DOHH2 (cell line): Measurements from ENCODE around the gene CHRDL2.

ENCODE experiments used
- CTCF ChIP-seq: fragments of 200-600 bp; sonication (generic); IDR thresholded peaks from one replicate; pipeline ENCODE4 v1.5.1; 2014; ENCODE audit warnings: antibody characterized with exemption, mild to moderate bottlenecking, low read depth, low read length; ENCODE audit not compliant: poor library complexity, severe bottlenecking
- EZH2phosphoT487 ChIP-seq: fragments of 200-600 bp; sonication (generic); IDR thresholded peaks from 2 replicates; pipeline ENCODE4 v1.6.1; 2017; ENCODE audit warnings: borderline replicate concordance, mild to moderate bottlenecking, antibody characterized with exemption, low read length, moderate library complexity, mixed read lengths

DNA sequence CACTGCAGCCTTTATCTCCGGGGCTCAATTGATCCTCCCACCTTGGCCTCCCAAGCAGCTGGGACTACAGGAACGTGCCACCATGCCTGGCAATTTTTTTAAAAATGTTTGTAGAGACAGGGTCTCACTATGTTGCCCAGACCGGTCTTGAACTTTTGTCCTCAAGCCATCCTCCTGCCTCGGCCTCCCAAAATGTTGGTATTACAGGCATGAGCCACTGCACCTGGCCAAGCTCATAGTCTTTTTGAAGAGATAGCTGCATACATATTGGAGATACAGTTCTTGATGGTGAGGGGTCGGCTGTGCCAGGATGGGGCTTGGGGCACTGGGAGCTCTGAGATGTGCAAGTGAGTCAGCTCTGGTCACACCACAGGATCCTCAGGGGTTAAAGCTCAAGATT, 53.2 kb downstream of the CHRDL2 start:
- TF ChIP-seq EZH2phosphoT487 (no peak), CTCF (no peak)
